Keratinocyte (primary cell): Measurements from ENCODE around the gene TNXB. TPM values are rescaled to one million over a fixed set of nuclear protein-coding genes. Genes with fewer than 3 reads are reported as not detected.

ENCODE experiments used
- DNase-seq: peaks from one replicate; pipeline ENCODE4 v3.0.0-alpha.2; 2011; ENCODE audit warnings: low read depth, missing footprints, low spot score
- FAIRE-seq: peaks from 2 replicates; lab custom pipeline; 2011; peaks lifted over from hg19 to GRCh38; lab: Jason Lieb, UNC
- H2AFZ ChIP-seq: 2 replicates; pipeline ENCODE4 v1.6.0; 2012; ENCODE audit warnings: low read length, control low read depth, inconsistent platforms; ENCODE audit not compliant: control insufficient read depth
- H3K27ac ChIP-seq: 2 replicates; pipeline ENCODE4 v1.5.1; 2011; ENCODE audit warnings: low read length; ENCODE audit not compliant: control insufficient read depth, insufficient read depth
- H3K27me3 ChIP-seq: 3 replicates; pipeline ENCODE4 v1.6.0; 2011; ENCODE audit warnings: low read length; ENCODE audit not compliant: control insufficient read depth, insufficient read depth; ENCODE audit errors: extremely low read depth
- H3K36me3 ChIP-seq, 2 experiments: 2 replicates in 1 of 2; 3 replicates in 1 of 2; pipeline ENCODE4 v1.5.1; 2011; ENCODE audit warnings: low read length in 2 of 2, mild to moderate bottlenecking in 1 of 2; ENCODE audit not compliant: control insufficient read depth in 2 of 2, insufficient read depth in 2 of 2; ENCODE audit errors: extremely low read depth in 1 of 2
- H3K4me1 ChIP-seq: 3 replicates; pipeline ENCODE4 v1.5.1; 2011; ENCODE audit warnings: low read length; ENCODE audit not compliant: control insufficient read depth, insufficient read depth; ENCODE audit errors: extremely low read depth
- H3K4me2 ChIP-seq: 3 replicates; pipeline ENCODE4 v1.6.0; 2011; ENCODE audit warnings: low read depth, low read length; ENCODE audit not compliant: control insufficient read depth, insufficient read depth; ENCODE audit errors: extremely low read depth
- H3K4me3 ChIP-seq, 3 experiments: fragments of 200-600 bp in 1 of 3; sonication (generic) in 1 of 3; 2 replicates in 2 of 3; 3 replicates in 1 of 3; pipeline ENCODE4 v1.5.1; 2011 to 2016; ENCODE audit warnings: low read length in 3 of 3, mild to moderate bottlenecking in 3 of 3, control low read depth in 2 of 3, inconsistent platforms in 1 of 3, low read depth in 1 of 3, mixed read lengths in 1 of 3, mixed run types in 1 of 3, moderate library complexity in 1 of 3; ENCODE audit not compliant: control insufficient read depth in 2 of 3, insufficient read depth in 2 of 3; ENCODE audit errors: extremely low read depth in 1 of 3
- H3K79me2 ChIP-seq: 2 replicates; pipeline ENCODE4 v1.6.0; 2012; ENCODE audit warnings: low read length; ENCODE audit not compliant: control insufficient read depth, insufficient read depth
- H3K9ac ChIP-seq: 3 replicates; pipeline ENCODE4 v1.6.0; 2011; ENCODE audit warnings: low read length; ENCODE audit not compliant: control insufficient read depth, insufficient read depth; ENCODE audit errors: extremely low read depth
- H3K9me1 ChIP-seq: 3 replicates; pipeline ENCODE4 v1.6.0; 2011; ENCODE audit warnings: low read length; ENCODE audit not compliant: control insufficient read depth, insufficient read depth; ENCODE audit errors: extremely low read depth
- H3K9me3 ChIP-seq: 2 replicates; pipeline ENCODE4 v1.5.1; 2012; ENCODE audit warnings: low read depth, low read length; ENCODE audit not compliant: control insufficient read depth
- H4K20me1 ChIP-seq: 3 replicates; pipeline ENCODE4 v1.6.0; 2011; ENCODE audit warnings: low read length; ENCODE audit not compliant: control insufficient read depth, insufficient read depth; ENCODE audit errors: extremely low read depth
- CTCF ChIP-seq, 3 experiments: IDR thresholded peaks in 1 of 3; conservative IDR thresholded peaks in 1 of 3; optimal IDR thresholded peaks in 1 of 3; 2 replicates in 2 of 3; 3 replicates in 1 of 3; pipeline versions ENCODE3 to v1.5.1; 2011; ENCODE audit warnings: low read length in 3 of 3, mild to moderate bottlenecking in 3 of 3, moderate library complexity in 2 of 3, control low read depth in 1 of 3, inconsistent platforms in 1 of 3; ENCODE audit not compliant: insufficient read depth in 2 of 3; ENCODE audit errors: extremely low read depth in 1 of 3
- EZH2 ChIP-seq: IDR thresholded peaks from one replicate; pipeline ENCODE4 v1.6.1; 2012; ENCODE audit warnings: inconsistent platforms, mild to moderate bottlenecking, low read length, moderate library complexity
- dilution Hi-C: fragments of 300-500 bp; cut with MboI; formaldehyde crosslinking; loops from one replicate; pipeline ENCODE4 v1.7.0; 2020; ENCODE audit warnings: low sequenced_read_pairs; ENCODE audit not compliant: extremely low pct_ligation_motif_present
- polyA plus RNA-seq, 5 experiments: library from polyadenylated mRNA; depleted of rRNA in 3 of 5; stranded (reverse) in 3 of 5; stranded (forward) in 1 of 5; unstranded in 1 of 5; fragments of >200 nt; gene quantifications; 1 replicate in 1 of 5; 2 replicates in 3 of 5; 3 replicates in 1 of 5; pipeline versions ENCODE4 v1.2.1 to v1.2.3, GENCODE V29; 2011 to 2012; ENCODE audit warnings: missing spikeins in 2 of 5, low read depth in 1 of 5, low replicate concordance in 1 of 5

The TNXB gene
- polyA plus RNA-seq, 1 donor (not counting 4 experiments of a cell fraction or from before 2014, with no cell fraction given) = 0.25 TPM

- H3K79me2 ChIP-seq = no peaks in the 10 kb centered on the region
- H4K20me1 ChIP-seq = no peaks in the 10 kb centered on the region
- no peak overlapping the region for H2AFZ ChIP-seq
- FAIRE-seq (no peak), DNase-seq (no peak)
- no peak overlapping the region for H3K27ac ChIP-seq
- H3K9me1 ChIP-seq = no peaks in the 10 kb centered on the region
- H3K4me2 ChIP-seq = no peak overlapping the region
- TF ChIP-seq CTCF (optimal IDR thresholded peaks at IDR 0.05 in 1 of 3, IDR thresholded peaks at IDR 0.05 in 1 of 3, conservative IDR thresholded peaks at IDR 0.05 in 1 of 3; ENCODE audit: extremely low read depth in 1 of 3, insufficient read depth in 2 of 3, low read length in 3 of 3) (no peak), EZH2 (no peak)
- no peak overlapping the region for H3K9ac ChIP-seq
- no peaks in the 10 kb centered on the region for H3K9me3 ChIP-seq
- H3K4me1 ChIP-seq = no peaks in the 10 kb centered on the region
- H3K27me3 ChIP-seq = no peaks in the 10 kb centered on the region
- no peak overlapping the region for H3K4me3 ChIP-seq
- dilution Hi-C loops = no loop called here
- peaks cover 28 to 34% of the 10 kb centered on the region in 2 experiments for H3K36me3 ChIP-seq
Measured at GRCh38 chr6:32120573-32121059, 11.5 kb upstream of the TNXB start.

- peak; percentile 36 for FAIRE-seq
- Histone ChIP-seq H2AFZ (peak overlapping the region; percentile 9), H3K9ac (no peak overlapping the region), H3K27ac (no peak overlapping the region), H3K4me2 (no peak overlapping the region), H4K20me1 (no peaks in the 10 kb centered on the region), H3K9me1 (no peaks in the 10 kb centered on the region), H3K79me2 (no peaks in the 10 kb centered on the region), H3K36me3 (peaks cover 24 to 36% of the 10 kb centered on the region in 2 experiments), H3K4me1 (peaks cover 15% of the 10 kb centered on the region), H3K27me3 (no peaks in the 10 kb centered on the region), H3K9me3 (no peaks in the 10 kb centered on the region), H3K4me3 (no peak overlapping the region)
- dilution Hi-C loops = no loop called here
- peak; percentile 28 for DNase-seq
- TF ChIP-seq CTCF (optimal IDR thresholded peaks at IDR 0.05 in 1 of 3, IDR thresholded peaks at IDR 0.05 in 1 of 3, conservative IDR thresholded peaks at IDR 0.05 in 1 of 3; ENCODE audit: extremely low read depth in 1 of 3, insufficient read depth in 2 of 3, low read length in 3 of 3) (peak; percentile 94 to 97 (median 96)), EZH2 (no peak)
Measured at GRCh38 chr6:32118782-32119628, 9.9 kb upstream of the TNXB start.
